ENCODE measurements around the gene CTTNBP2.

DNA sequence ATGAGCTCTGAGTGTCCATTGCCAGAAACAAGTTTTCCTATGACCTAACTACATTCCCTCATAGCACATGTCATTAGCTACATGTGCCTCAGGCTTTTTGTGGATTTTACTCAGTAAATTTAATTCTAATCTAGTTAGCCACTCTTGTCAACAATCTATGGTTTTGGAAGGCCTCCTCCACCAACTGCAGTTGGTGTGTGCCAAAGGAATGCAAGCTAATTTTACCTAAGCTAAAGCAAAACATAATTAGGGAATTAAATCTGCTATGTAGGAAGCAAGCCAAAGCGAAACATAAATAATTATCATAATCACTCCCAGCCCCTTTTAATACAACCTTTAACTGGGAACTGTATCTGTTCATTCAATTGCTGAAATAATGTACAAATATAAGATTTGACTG is 3.5 kb upstream of the CTTNBP2 start:
- TF ChIP-seq, protein P1, sequence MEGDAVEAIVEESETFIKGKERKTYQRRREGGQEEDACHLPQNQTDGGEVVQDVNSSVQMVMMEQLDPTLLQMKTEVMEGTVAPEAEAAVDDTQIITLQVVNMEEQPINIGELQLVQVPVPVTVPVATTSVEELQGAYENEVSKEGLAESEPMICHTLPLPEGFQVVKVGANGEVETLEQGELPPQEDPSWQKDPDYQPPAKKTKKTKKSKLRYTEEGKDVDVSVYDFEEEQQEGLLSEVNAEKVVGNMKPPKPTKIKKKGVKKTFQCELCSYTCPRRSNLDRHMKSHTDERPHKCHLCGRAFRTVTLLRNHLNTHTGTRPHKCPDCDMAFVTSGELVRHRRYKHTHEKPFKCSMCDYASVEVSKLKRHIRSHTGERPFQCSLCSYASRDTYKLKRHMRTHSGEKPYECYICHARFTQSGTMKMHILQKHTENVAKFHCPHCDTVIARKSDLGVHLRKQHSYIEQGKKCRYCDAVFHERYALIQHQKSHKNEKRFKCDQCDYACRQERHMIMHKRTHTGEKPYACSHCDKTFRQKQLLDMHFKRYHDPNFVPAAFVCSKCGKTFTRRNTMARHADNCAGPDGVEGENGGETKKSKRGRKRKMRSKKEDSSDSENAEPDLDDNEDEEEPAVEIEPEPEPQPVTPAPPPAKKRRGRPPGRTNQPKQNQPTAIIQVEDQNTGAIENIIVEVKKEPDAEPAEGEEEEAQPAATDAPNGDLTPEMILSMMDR (IDR thresholded peaks at IDR 0.05; ENCODE audit: poor library complexity): no peak
- TF ChIP-seq EZH2 (IDR thresholded peaks at IDR 0.05; ENCODE audit: borderline replicate concordance) (no peak), EZH2phosphoT487 (IDR thresholded peaks at IDR 0.05; ENCODE audit: low read depth, severe bottlenecking, unreplicated experiment) (no peak)
